Psoas muscle (tissue), 8 donors: ENCODE data around the gene FBXO4. TPM values are rescaled to one million over a fixed set of nuclear protein-coding genes. Genes with fewer than 3 reads are reported as not detected.
A peak's percentile ranks its signal among the peaks of the same experiment; 100 is the strongest.

Experiments
- ATAC-seq, 4 donors: fragments of 200-7000 bp; cut with Tn5 transposase; one replicate each; pipeline ENCODE4 v1.9.1; 2020; ENCODE audit warnings: moderate library complexity in 3 of 4, mild to moderate bottlenecking in 2 of 4
- DNase-seq, 2 donors: peaks; one replicate each; pipeline ENCODE4 v3.0.0-alpha.2; 2020
- H3K27ac ChIP-seq: fragments of 200-600 bp; one replicate; pipeline ENCODE4 v1.8.0; 2022
- H3K27me3 ChIP-seq, 3 donors: fragments of 200-600 bp in 1 of 3; one replicate each; pipeline versions ENCODE4 v1.6.1 to v1.8.0; 2013 to 2022; ENCODE audit warnings: low read length in 2 of 3, mild to moderate bottlenecking in 2 of 3, moderate library complexity in 1 of 3; ENCODE audit not compliant: insufficient read depth in 3 of 3
- H3K36me3 ChIP-seq, 2 donors: fragments of 200-600 bp in 1 of 2; one replicate each; pipeline versions ENCODE4 v1.6.1 to v1.8.0; 2013 to 2022; ENCODE audit warnings: low read depth in 1 of 2, mild to moderate bottlenecking in 1 of 2, moderate library complexity in 1 of 2; ENCODE audit not compliant: insufficient read depth in 1 of 2
- H3K4me1 ChIP-seq: fragments of 200-600 bp; one replicate; pipeline ENCODE4 v1.8.0; 2022
- H3K4me3 ChIP-seq: fragments of 200-600 bp; one replicate; pipeline ENCODE4 v1.8.0; 2022; ENCODE audit warnings: mild to moderate bottlenecking
- H3K9me3 ChIP-seq: fragments of 200-600 bp; one replicate; pipeline ENCODE4 v1.8.0; 2022
- whole genome bisulfite sequencing, 3 donors: extraction: QIAGEN DNeasy Blood & Tissue Kit; methylation state at CpG; one replicate each; pipeline versions ENCODE4 v1.1.6 to v1.1.7; 2013; 5-methylcytosine and 5-hydroxymethylcytosine counted together
- intact Hi-C, 2 donors: fragments of 100-400 bp; cut with DNase I; formaldehyde crosslinking; loops; one replicate each; pipeline versions ENCODE4 v1.11.0 to v1.14.2; 2022
- polyA plus RNA-seq, 3 donors: library from polyadenylated mRNA; stranded (reverse); fragments of 200-250 nt; gene quantifications; one replicate each; pipeline ENCODE4 v1.2.3, GENCODE V29; 2013
- total RNA-seq, 4 donors: library from RNA; stranded (reverse); fragmentation: NEBNext Ultra II Directional in 2 of 4; extraction: Animal tissue kit (Norgen Biotek cat#: 25700) in 2 of 4; gene quantifications; one replicate each; pipeline versions ENCODE4 v1.2.1 to v1.2.4, GENCODE V29; 2021 to 2023
- TF ChIP-seq, protein P1 (sequence below): fragments of 200-600 bp; IDR thresholded peaks from one replicate; pipeline ENCODE4 v1.8.0; 2022; ENCODE audit warnings: antibody characterized with exemption
- donor health status: healthy with polysubstance abuse.
- donor health status: DM: no; HTN: no; CAD: no; lungs with moderate emphysema.
- donor health status: Bipolar disorder and iron deficiency.
- donor health status: healthy.
- donor health status: DM: yes; HTN: yes; CAD: no.
- donor health status: DM: no; HTN: no; CAD: no.
- donor health status: DM: no; HTN: no; CAD: no.
- donor health status: DM: yes; HTN: yes; CAD: no.

FBXO4 gene
- total and polyA plus RNA-seq, 7 donors = 1.2 to 4.3 (median 2.6) TPM

GRCh38 chr5:41924526-41924871, 582 bp upstream of the FBXO4 start:
- H3K4me3 ChIP-seq = peak overlapping the region; percentile 80
- H3K27me3 ChIP-seq = no peaks in the 10 kb centered on the region
- ATAC-seq = no peak
- TF ChIP-seq, protein P1, sequence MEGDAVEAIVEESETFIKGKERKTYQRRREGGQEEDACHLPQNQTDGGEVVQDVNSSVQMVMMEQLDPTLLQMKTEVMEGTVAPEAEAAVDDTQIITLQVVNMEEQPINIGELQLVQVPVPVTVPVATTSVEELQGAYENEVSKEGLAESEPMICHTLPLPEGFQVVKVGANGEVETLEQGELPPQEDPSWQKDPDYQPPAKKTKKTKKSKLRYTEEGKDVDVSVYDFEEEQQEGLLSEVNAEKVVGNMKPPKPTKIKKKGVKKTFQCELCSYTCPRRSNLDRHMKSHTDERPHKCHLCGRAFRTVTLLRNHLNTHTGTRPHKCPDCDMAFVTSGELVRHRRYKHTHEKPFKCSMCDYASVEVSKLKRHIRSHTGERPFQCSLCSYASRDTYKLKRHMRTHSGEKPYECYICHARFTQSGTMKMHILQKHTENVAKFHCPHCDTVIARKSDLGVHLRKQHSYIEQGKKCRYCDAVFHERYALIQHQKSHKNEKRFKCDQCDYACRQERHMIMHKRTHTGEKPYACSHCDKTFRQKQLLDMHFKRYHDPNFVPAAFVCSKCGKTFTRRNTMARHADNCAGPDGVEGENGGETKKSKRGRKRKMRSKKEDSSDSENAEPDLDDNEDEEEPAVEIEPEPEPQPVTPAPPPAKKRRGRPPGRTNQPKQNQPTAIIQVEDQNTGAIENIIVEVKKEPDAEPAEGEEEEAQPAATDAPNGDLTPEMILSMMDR = no peak
- no peaks in the 10 kb centered on the region for H3K9me3 ChIP-seq
- intact Hi-C loops = loop anchor here (10.0 kb wide), 2 partner anchors 500 to 840 kb away; partner anchors contain the start of gene GHR (in 1 of the 2)
- H3K4me1 ChIP-seq = peaks cover 16% of the 10 kb centered on the region
- DNase-seq = no peak
- H3K27ac ChIP-seq = peak overlapping the region; percentile 93
- H3K36me3 ChIP-seq = peaks cover 5 to 18% of the 10 kb centered on the region in 2 donors
- WGBS, 3 donors = 70 to 75% (median 71%) methylated on average over 4 of the region's 4 CpGs

- peaks cover 0 to 18% of the 10 kb centered on the region in 2 donors for H3K36me3 ChIP-seq
- peaks cover 16% of the 10 kb centered on the region for H3K4me1 ChIP-seq
- TF ChIP-seq, protein P1 = no peak
- DNase-seq (peak; percentile 39 to 67), ATAC-seq (peak in 1 of 4 donors; percentile 65)
- intact Hi-C loops = loop anchor here (5.0 to 10.0 kb wide), 3 partner anchors 68 to 839 kb away; partner anchors contain the start of gene GHR (in 1 of the 2)
- no peaks in the 10 kb centered on the region for H3K9me3 ChIP-seq
- peak overlapping the region; percentile 80 for H3K4me3 ChIP-seq
- 0 to 1% (median 0%) methylated on average over 18 of the region's 18 CpGs for WGBS, 3 donors
- no peaks in the 10 kb centered on the region for H3K27me3 ChIP-seq
- H3K27ac ChIP-seq = peak overlapping the region; percentile 93
These were observed 472 bp downstream of the FBXO4 start for GRCh38 chr5:41925555-41925951.

GRCh38 chr5:41927604-41928003, 2.5 kb downstream of the FBXO4 start:
- intact Hi-C loops = loop anchor here (5.0 to 10.0 kb wide), 3 partner anchors 70 to 837 kb away; partner anchors contain the start of gene GHR (in 1 of the 2)
- DNase-seq (no peak), ATAC-seq (no peak)
- H3K4me1 ChIP-seq = peaks cover 5% of the 10 kb centered on the region
- no peak overlapping the region for H3K27ac ChIP-seq
- no peaks in the 10 kb centered on the region for H3K9me3 ChIP-seq
- H3K4me3 ChIP-seq = no peak overlapping the region
- no peaks in the 10 kb centered on the region for H3K27me3 ChIP-seq
- TF ChIP-seq, protein P1 = no peak
- 90 to 96% (median 95%) methylated on average over 4 of the region's 4 CpGs for WGBS, 3 donors
- H3K36me3 ChIP-seq = peaks cover 0 to 29% of the 10 kb centered on the region in 2 donors

GRCh38 chr5:41929035-41929434, 4.0 kb downstream of the FBXO4 start:
- no peak for DNase-seq
- H3K27ac ChIP-seq = no peak overlapping the region
- no peak for ATAC-seq
- H3K36me3 ChIP-seq = peaks cover 0 to 37% of the 10 kb centered on the region in 2 donors
- H3K27me3 ChIP-seq = no peaks in the 10 kb centered on the region
- peaks cover 5% of the 10 kb centered on the region for H3K4me1 ChIP-seq
- intact Hi-C loops = loop anchor here (5.0 to 10.0 kb wide), 3 partner anchors 72 to 836 kb away; partner anchors contain the start of gene GHR (in 1 of the 2)
- H3K4me3 ChIP-seq = no peak overlapping the region
- H3K9me3 ChIP-seq = no peaks in the 10 kb centered on the region
- TF ChIP-seq, protein P1 = no peak

DNA sequence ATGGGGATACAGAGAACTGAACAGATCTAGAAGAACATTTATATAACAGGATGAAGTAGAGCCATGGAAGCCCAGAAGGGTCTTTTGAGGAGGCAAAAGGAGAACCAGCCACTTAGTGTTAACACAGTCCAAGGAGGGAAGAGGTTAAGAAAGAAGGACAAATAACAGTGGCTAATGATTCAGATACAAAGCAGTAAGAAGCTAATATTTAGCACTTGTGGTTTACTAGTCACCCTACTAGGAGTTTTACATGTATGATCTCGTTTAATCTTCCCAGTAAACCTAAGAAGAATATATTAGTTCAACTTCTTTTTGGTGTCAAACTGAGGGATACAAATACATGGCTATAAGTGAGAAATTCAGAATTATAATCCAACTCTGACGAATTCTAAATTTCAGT, 7.7 kb downstream of the FBXO4 start:
- 91 to 93% (median 92%) methylated on average over 2 of the region's 2 CpGs for WGBS, 3 donors
- intact Hi-C loops = no loop called here
- ATAC-seq = no peak

More for the DNA sequence above, 7.7 kb downstream of the FBXO4 start:
- H3K27me3 ChIP-seq = no peaks in the 10 kb centered on the region
- no peak for DNase-seq
- no peaks in the 10 kb centered on the region for H3K4me1 ChIP-seq
- H3K9me3 ChIP-seq = no peaks in the 10 kb centered on the region
- H3K4me3 ChIP-seq = no peak overlapping the region
- H3K36me3 ChIP-seq = peaks cover 0 to 70% of the 10 kb centered on the region in 2 donors
- no peak overlapping the region for H3K27ac ChIP-seq
- TF ChIP-seq, protein P1 = no peak
